WTC11 (cell line): ENCODE results near the gene MEGF11.
A peak's percentile ranks its signal among the peaks of the same experiment; 100 is the strongest.

ENCODE experiments used
- FOXK1 ChIP-seq: sonication (generic); formaldehyde crosslinking; IDR thresholded peaks from 2 replicates; pipeline ENCODE4 v1.8.0; 2022; ENCODE audit warnings: mild to moderate bottlenecking, moderate library complexity, missing genetic modification reagents
- NR3C1 ChIP-seq: sonication (generic); formaldehyde crosslinking; conservative IDR thresholded peaks from 2 replicates; pipeline ENCODE4 v1.8.1; 2023; ENCODE audit warnings: low read depth, mild to moderate bottlenecking, missing genetic modification reagents
- SP1 ChIP-seq: sonication (generic); formaldehyde crosslinking; conservative IDR thresholded peaks from 2 replicates; pipeline ENCODE4 v1.8.1; 2022; ENCODE audit warnings: missing genetic modification reagents
- ZNF416 ChIP-seq: fragments of 250-450 bp; sonication (Bioruptor Pico); IDR thresholded peaks from 2 replicates; pipeline ENCODE4 v1.9.0; 2021; ENCODE audit warnings: mild to moderate bottlenecking, inconsistent platforms
- TF ChIP-seq, protein P1 (sequence below): fragments of 200-600 bp; IDR thresholded peaks from 2 replicates; pipeline ENCODE4 v1.8.0; 2022; ENCODE audit warnings: antibody characterized with exemption
- TF ChIP-seq, protein P2 (sequence below): sonication (generic); formaldehyde crosslinking; IDR thresholded peaks from 2 replicates; pipeline ENCODE4 v1.8.0; 2022; ENCODE audit warnings: mild to moderate bottlenecking, missing genetic modification reagents
- TF ChIP-seq, protein P3 (sequence below): sonication (generic); formaldehyde crosslinking; IDR thresholded peaks from 2 replicates; pipeline ENCODE4 v1.8.1; 2022; ENCODE audit warnings: low read depth, mild to moderate bottlenecking, moderate library complexity, missing genetic modification reagents, borderline replicate concordance
- TF ChIP-seq, protein P4 (sequence below): sonication (generic); formaldehyde crosslinking; conservative IDR thresholded peaks from 2 replicates; pipeline ENCODE4 v1.8.1; 2022; ENCODE audit warnings: mild to moderate bottlenecking, missing genetic modification reagents
- TF ChIP-seq, protein P5 (sequence below): sonication (generic); formaldehyde crosslinking; conservative IDR thresholded peaks from 2 replicates; pipeline ENCODE4 v1.8.1; 2023; ENCODE audit warnings: mild to moderate bottlenecking, low read depth, missing genetic modification reagents, moderate library complexity
- TF ChIP-seq, protein P6 (sequence below): sonication (generic); formaldehyde crosslinking; IDR thresholded peaks from 2 replicates; pipeline ENCODE4 v1.8.1; 2022; ENCODE audit warnings: low read depth, missing genetic modification reagents, borderline replicate concordance
- TF ChIP-seq, protein P7 (sequence below): fragments of 250-450 bp; sonication (Bioruptor Pico); conservative IDR thresholded peaks from 2 replicates; pipeline ENCODE4 v1.9.0; 2021; ENCODE audit warnings: mild to moderate bottlenecking

DNA sequence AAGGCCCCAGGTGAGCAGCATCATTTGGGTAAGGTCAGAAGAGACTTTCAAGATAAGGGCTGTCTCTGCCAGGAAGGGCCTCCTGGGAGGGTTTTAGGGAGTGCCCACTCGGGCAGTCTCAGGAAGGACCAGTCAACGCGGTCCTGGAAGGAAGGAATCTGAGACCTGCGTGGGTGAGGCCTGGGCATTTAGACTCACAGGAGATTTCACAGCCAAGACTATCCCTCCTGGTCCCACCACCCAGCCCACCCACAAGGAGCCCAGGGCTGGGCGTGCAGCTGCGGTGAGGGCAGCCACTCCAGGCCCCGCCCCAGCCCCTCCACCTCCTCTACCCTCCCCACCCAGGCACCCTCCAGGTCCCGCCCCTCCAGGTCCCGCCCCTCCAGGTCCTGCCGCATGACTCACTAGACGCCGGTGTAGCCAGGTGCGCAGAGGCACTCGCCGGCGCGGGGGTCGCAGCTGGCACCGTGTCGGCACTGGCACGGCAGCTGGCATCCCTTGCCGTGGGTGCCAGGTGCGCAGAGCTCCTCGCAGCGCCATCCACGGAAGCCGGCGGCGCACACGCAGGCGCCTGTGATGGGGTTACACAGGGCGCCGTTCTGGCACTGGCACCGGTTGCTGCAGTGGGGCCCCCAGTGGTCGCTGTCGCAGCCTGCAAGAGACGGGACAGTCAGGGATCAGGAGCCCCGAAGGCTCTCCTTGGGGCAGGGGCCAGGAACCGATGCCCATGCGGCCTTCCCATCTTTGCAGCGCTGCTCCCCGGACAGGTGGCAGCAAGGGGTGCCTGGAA is 271.5 kb downstream of the MEGF11 start:
- TF ChIP-seq, protein P1, sequence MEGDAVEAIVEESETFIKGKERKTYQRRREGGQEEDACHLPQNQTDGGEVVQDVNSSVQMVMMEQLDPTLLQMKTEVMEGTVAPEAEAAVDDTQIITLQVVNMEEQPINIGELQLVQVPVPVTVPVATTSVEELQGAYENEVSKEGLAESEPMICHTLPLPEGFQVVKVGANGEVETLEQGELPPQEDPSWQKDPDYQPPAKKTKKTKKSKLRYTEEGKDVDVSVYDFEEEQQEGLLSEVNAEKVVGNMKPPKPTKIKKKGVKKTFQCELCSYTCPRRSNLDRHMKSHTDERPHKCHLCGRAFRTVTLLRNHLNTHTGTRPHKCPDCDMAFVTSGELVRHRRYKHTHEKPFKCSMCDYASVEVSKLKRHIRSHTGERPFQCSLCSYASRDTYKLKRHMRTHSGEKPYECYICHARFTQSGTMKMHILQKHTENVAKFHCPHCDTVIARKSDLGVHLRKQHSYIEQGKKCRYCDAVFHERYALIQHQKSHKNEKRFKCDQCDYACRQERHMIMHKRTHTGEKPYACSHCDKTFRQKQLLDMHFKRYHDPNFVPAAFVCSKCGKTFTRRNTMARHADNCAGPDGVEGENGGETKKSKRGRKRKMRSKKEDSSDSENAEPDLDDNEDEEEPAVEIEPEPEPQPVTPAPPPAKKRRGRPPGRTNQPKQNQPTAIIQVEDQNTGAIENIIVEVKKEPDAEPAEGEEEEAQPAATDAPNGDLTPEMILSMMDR, result no peak
- TF ChIP-seq, protein P2, sequence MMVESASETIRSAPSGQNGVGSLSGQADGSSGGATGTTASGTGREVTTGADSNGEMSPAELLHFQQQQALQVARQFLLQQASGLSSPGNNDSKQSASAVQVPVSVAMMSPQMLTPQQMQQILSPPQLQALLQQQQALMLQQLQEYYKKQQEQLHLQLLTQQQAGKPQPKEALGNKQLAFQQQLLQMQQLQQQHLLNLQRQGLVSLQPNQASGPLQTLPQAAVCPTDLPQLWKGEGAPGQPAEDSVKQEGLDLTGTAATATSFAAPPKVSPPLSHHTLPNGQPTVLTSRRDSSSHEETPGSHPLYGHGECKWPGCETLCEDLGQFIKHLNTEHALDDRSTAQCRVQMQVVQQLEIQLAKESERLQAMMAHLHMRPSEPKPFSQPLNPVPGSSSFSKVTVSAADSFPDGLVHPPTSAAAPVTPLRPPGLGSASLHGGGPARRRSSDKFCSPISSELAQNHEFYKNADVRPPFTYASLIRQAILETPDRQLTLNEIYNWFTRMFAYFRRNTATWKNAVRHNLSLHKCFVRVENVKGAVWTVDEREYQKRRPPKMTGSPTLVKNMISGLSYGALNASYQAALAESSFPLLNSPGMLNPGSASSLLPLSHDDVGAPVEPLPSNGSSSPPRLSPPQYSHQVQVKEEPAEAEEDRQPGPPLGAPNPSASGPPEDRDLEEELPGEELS (CRISPR knock-in tag), result 0 out of 2 replicates have a peak, but pooled peaks have one; percentile 36
- TF ChIP-seq, protein P3, sequence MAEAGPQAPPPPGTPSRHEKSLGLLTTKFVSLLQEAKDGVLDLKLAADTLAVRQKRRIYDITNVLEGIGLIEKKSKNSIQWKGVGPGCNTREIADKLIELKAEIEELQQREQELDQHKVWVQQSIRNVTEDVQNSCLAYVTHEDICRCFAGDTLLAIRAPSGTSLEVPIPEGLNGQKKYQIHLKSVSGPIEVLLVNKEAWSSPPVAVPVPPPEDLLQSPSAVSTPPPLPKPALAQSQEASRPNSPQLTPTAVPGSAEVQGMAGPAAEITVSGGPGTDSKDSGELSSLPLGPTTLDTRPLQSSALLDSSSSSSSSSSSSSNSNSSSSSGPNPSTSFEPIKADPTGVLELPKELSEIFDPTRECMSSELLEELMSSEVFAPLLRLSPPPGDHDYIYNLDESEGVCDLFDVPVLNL (CRISPR knock-in tag), result no peak
- TF ChIP-seq, protein P4, sequence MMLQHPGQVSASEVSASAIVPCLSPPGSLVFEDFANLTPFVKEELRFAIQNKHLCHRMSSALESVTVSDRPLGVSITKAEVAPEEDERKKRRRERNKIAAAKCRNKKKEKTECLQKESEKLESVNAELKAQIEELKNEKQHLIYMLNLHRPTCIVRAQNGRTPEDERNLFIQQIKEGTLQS (CRISPR knock-in tag), result no peak
- peak; percentile 31; the same call in 1 of the 2 replicates for TF ChIP-seq SP1 (CRISPR knock-in tag)
- no peak for TF ChIP-seq NR3C1 (CRISPR knock-in tag)
- TF ChIP-seq, protein P5, sequence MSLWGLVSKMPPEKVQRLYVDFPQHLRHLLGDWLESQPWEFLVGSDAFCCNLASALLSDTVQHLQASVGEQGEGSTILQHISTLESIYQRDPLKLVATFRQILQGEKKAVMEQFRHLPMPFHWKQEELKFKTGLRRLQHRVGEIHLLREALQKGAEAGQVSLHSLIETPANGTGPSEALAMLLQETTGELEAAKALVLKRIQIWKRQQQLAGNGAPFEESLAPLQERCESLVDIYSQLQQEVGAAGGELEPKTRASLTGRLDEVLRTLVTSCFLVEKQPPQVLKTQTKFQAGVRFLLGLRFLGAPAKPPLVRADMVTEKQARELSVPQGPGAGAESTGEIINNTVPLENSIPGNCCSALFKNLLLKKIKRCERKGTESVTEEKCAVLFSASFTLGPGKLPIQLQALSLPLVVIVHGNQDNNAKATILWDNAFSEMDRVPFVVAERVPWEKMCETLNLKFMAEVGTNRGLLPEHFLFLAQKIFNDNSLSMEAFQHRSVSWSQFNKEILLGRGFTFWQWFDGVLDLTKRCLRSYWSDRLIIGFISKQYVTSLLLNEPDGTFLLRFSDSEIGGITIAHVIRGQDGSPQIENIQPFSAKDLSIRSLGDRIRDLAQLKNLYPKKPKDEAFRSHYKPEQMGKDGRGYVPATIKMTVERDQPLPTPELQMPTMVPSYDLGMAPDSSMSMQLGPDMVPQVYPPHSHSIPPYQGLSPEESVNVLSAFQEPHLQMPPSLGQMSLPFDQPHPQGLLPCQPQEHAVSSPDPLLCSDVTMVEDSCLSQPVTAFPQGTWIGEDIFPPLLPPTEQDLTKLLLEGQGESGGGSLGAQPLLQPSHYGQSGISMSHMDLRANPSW (CRISPR knock-in tag), result no peak
- TF ChIP-seq, protein P6, sequence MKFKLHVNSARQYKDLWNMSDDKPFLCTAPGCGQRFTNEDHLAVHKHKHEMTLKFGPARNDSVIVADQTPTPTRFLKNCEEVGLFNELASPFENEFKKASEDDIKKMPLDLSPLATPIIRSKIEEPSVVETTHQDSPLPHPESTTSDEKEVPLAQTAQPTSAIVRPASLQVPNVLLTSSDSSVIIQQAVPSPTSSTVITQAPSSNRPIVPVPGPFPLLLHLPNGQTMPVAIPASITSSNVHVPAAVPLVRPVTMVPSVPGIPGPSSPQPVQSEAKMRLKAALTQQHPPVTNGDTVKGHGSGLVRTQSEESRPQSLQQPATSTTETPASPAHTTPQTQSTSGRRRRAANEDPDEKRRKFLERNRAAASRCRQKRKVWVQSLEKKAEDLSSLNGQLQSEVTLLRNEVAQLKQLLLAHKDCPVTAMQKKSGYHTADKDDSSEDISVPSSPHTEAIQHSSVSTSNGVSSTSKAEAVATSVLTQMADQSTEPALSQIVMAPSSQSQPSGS (CRISPR knock-in tag), result no peak
- TF ChIP-seq, protein P7, sequence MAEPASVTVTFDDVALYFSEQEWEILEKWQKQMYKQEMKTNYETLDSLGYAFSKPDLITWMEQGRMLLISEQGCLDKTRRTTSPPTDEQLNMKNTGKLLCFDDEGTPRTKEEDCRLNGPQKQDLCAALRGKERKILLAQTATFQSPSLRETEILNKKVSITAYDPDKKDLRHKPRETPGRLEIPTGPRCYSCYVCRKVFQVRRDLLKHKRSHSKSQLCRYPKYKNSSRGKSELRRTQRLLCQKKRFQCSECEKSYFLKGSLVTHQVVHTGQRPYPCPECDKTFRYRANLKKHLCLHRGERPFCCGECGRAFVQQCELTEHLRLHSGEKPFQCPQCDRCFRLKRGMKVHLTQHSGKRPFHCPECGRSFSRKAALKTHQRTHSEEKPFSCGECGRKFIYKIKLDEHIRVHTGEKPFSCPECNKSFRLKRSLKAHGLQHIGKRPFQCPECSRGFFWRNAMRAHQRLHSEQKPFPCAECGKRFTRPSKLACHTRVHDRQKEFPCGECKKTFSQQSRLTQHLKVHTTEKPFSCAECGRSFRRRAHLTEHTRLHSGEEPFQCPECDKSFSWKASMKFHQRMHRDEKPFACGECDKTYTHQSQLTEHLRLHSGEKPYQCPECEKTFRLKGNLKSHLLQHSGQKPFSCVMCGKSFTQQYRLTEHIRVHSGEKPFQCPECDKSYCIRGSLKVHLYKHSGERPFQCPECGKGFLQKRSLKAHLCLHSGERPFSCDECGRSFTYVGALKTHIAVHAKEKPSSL (CRISPR knock-in tag), result no peak
- no peak for TF ChIP-seq ZNF416 (CRISPR knock-in tag)
- TF ChIP-seq FOXK1 (CRISPR knock-in tag), result no peak
